HG03354 (cell line): ENCODE data around the gene ATP6V1C2.
A peak's percentile ranks its signal among the peaks of the same experiment; 100 is the strongest.

Experiments used
- ATAC-seq: cut with Tn5 transposase; IDR thresholded peaks from one replicate; pipeline ENCODE4 v1.9.1; 2021; ENCODE audit warnings: mild to moderate bottlenecking; ENCODE audit not compliant: unreplicated experiment, poor library complexity, severe bottlenecking

Gene ATP6V1C2

DNA sequence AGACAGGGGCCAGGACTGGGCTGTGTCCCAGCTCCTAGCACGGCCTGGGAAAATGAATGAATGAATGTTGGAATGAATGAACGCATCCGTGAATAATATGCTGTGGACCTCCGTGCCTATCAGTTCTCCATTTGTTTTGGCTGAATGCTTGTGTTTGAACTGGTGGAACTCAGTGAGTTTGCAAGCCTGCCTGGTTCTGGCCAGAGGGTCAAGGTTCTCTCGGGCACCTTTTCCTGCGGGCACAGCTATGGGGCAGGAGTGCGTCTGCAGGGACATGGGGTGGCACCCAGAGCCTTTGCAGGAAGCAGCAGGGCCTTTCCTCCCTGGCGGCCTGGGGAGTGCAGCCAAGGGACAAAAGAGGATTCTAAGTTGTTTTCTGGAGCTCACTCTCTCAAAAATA lies 108.8 kb downstream of the ATP6V1C2 start:
- no peak for ATAC-seq

DNA sequence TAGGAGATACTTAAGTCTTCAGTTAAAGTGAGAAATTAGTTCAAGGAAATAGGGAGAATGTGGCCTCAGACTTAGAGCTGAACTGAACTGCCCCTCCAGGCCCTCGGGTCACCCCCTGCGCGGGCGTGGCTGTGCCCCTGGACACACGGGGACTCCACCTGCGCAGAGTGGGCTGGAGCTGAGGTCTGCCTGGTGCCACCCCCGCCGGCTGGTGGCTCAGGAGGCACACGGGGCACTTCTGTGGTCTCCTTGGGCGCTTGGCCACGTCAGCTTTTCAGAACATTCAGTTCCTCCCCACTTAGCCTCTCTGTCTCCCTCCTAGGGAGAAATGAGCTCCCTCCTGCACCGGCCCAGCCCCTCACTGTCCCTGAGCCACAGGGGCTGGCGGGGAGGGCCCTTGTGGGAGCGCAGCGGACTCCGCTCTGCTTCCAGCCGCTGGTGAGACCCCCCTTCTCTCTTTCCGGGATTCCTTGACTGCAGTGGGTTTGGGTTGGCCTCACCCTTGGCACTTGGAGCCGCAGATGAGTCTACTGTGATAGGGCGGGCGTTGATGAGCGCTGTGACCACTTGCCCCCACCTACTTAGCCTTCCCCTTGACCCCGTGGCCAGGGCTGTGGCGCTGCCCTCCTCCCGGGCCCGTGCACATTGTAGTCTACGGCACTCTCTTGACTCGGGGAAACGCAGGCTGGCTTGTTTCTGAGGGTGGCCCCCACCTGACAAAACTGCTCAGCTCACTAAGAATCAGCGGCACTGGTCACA lies 109.4 kb downstream of the ATP6V1C2 start:
- ATAC-seq, result no peak

DNA sequence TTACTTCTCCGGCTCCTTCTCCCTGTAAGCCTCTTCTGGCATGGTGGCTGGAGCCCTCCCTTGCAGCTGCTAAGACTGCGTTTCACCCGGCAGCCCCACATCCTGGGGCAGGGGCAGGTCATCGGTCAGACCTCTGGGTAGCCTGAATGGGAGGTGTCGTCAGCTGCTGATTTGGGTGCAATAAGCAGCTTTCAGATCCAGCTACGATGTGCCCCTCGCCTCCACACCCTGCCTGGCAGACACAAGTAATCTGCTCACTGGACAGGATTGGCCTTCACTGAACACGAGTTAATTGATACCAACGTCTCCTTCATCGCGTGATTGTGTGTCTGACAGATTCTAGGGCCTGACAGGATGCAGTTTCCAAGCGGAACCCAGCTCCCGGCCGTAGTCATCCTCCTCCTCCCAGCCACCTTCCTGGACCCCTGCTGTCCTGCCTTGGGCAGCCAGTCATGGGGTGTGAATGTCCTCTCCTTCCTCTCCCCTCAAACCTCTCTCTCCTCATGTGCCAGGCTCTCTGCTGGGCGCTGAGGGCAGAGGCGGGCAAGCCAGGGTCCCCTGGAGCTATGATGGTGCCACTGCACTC lies 110.1 kb downstream of the ATP6V1C2 start:
- no peak for ATAC-seq

DNA sequence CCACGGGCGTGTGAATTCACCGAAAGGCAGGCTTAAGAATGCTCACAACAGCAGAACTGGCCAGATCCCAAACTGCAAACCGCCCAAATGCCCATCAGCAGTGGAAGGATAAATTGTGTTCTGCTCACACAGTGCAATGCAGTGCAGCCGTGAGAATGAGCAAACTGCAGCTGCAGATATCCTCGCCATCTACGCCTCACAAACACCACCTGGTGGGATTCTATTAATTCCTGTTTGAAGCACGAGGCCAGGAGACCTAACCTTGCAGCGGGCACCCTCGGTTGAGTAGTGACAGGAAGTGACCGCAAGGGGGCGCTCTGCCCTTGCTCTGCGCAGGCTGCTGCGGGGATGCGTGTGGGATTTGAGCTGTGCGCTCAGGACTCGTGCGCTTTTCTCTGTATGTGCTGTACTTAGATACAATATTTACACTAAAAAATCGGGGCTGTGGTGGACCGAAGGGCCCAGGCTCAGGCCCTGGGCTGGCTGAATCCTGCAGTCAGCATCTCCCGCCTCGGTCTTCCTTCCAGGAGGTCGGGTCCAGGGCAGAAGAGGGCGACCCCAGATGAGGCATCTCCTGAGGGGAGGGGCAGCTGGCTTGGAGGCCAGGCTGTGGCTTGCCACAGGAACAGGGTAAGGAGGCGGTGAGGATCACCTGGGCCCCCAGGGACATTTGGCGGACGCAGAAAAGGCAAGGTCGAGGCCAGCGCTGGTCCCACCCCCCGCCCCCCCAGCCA lies 110.9 kb downstream of the ATP6V1C2 start:
- ATAC-seq, result peak; percentile 89

DNA sequence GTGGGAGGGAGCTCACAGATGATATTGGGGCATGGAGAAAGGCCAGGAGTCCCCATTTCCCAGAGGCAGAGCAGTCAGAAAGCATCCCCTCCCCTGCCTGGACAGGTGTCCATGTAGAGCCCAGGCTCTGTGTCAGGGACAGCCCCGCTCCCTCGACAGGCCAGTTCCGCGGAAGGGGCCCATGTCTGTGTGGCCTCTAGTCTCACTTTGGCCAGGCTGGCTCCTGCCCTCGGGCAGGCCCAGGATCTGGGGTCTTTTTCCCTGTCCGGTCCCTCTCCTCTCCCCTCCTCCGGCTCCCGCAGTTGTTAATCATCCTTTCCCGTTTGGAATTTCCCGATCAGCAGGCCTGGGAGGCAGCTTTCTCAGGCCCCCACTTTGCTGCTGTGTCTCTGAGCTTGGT lies 111.6 kb downstream of the ATP6V1C2 start:
- no peak for ATAC-seq

DNA sequence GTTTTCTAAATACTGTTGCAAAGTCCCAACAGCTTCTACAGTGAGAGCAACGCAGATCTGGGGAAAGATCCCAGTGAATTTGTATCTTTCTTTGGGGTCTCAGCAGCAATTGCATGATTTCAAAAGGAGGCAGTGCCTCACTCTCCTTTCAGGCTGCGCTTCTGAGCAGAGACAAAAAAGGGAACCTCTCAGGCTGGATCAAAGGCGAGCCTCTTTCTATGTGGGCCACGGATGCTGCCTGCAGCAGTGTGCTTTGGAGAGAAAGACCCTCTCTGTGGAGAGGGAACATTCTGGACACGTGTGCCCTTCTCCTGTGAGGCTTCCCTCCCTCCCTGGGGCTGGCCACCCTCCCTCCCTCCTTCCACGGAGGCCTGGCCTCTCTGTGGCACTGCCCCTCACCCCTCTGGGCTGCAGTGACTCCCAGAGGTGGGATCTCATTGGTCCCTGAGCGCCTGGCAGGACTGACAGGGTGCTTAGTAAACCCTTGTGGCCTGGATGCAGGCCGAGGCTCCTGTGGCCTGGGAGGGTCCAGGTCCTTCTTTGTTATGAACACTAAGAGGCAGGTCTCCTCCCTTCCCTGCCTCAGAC lies 112.7 kb downstream of the ATP6V1C2 start:
- ATAC-seq, result no peak
